SK-N-SH (cell line): Measurements from ENCODE around the gene GMNN. TPM values are rescaled to one million over a fixed set of nuclear protein-coding genes. Genes with fewer than 3 reads are reported as not detected.
"Not testable (repeated sequence)": the region's sequence is repeated elsewhere in the genome, so short reads cannot be mapped to it uniquely, and the experiment has no call there.

Experiments
- CTCF ChIA-PET: fragments of 300-600, 350-600 bp; formaldehyde crosslinking; extraction: SDS; loops from one replicate; lab custom pipeline; 2021; lab: Yijun Ruan, JAX
- POLR2A ChIA-PET: fragments of 350-600 bp; sonication (Branson Sonifier 250); formaldehyde crosslinking; extraction: SDS; loops from one replicate; lab custom pipeline; 2020; ENCODE audit warnings: antibody characterized with exemption, inconsistent platforms; lab: Yijun Ruan, JAX
- DNase-seq: peaks from one replicate; pipeline ENCODE4 v3.0.0; 2012
- H2AFZ ChIP-seq: fragments of 200-600 bp; sonication (generic); 2 replicates; pipeline ENCODE4 v1.8.1; 2016; ENCODE audit warnings: antibody characterized with exemption, mild to moderate bottlenecking, low read depth
- H3F3A ChIP-seq: fragments of 200-600 bp; sonication (generic); replicated peaks from 2 replicates; pipeline ENCODE3; 2016; ENCODE audit warnings: antibody characterized with exemption, mild to moderate bottlenecking; ENCODE audit not compliant: insufficient read depth
- H3K27ac ChIP-seq, 2 experiments: fragments of 200-500 bp in 1 of 2; fragments of 200-600 bp in 1 of 2; sonication (Bioruptor generic) in 1 of 2; sonication (generic), shearing (Covaris generic) in 1 of 2; 2 replicates each; pipeline versions ENCODE4 v1.5.1 to v1.6.1; 2014 to 2016; ENCODE audit warnings: low read depth in 2 of 2, inconsistent platforms in 1 of 2, low read length in 1 of 2, mild to moderate bottlenecking in 1 of 2, mixed read lengths in 1 of 2
- H3K27me3 ChIP-seq: fragments of 200-600 bp; sonication (generic), shearing (Covaris generic); 2 replicates; pipeline ENCODE4 v1.6.1; 2016; ENCODE audit warnings: mixed run types; ENCODE audit not compliant: insufficient read depth
- H3K36me3 ChIP-seq, 2 experiments: fragments of 200-500 bp in 1 of 2; fragments of 200-600 bp in 1 of 2; sonication (Bioruptor generic) in 1 of 2; sonication (generic) in 1 of 2; replicated peaks in 1 of 2; 2 replicates each; pipeline versions ENCODE3 to v1.5.1; 2014 to 2016; ENCODE audit warnings: low read length in 1 of 2, mild to moderate bottlenecking in 1 of 2; ENCODE audit not compliant: insufficient read depth in 2 of 2, control insufficient read depth in 1 of 2
- H3K4me1 ChIP-seq, 2 experiments: fragments of 200-500 bp in 1 of 2; fragments of 200-600 bp in 1 of 2; sonication (Bioruptor generic) in 1 of 2; sonication (generic), shearing (Covaris generic) in 1 of 2; 2 replicates each; pipeline versions ENCODE4 v1.5.1 to v1.6.1; 2014 to 2016; ENCODE audit warnings: low read depth in 1 of 2, low read length in 1 of 2, mixed run types in 1 of 2; ENCODE audit not compliant: insufficient read depth in 2 of 2, control insufficient read depth in 1 of 2
- H3K4me2 ChIP-seq: fragments of 200-600 bp; sonication (generic), shearing (Covaris generic); 2 replicates; pipeline ENCODE4 v1.6.1; 2017; ENCODE audit warnings: mixed run types
- H3K4me3 ChIP-seq, 2 experiments: fragments of 200-500 bp in 1 of 2; fragments of 200-600 bp in 1 of 2; sonication (Bioruptor generic) in 1 of 2; sonication (generic), shearing (Covaris generic) in 1 of 2; 2 replicates each; pipeline versions ENCODE4 v1.5.1 to v1.8.1; 2014 to 2016; ENCODE audit warnings: low read depth in 2 of 2, inconsistent platforms in 1 of 2, low read length in 1 of 2, mild to moderate bottlenecking in 1 of 2, mixed read lengths in 1 of 2, moderate library complexity in 1 of 2
- H3K79me2 ChIP-seq: fragments of 200-600 bp; sonication (generic); 2 replicates; pipeline ENCODE4 v1.8.1; 2017; ENCODE audit warnings: mild to moderate bottlenecking; ENCODE audit not compliant: insufficient read depth
- H3K9ac ChIP-seq: fragments of 200-600 bp; sonication (generic); 2 replicates; pipeline ENCODE4 v1.6.1; 2017; ENCODE audit warnings: mixed run types
- H3K9me2 ChIP-seq: fragments of 200-600 bp; sonication (generic); 2 replicates; pipeline ENCODE4 v1.6.1; 2017; ENCODE audit warnings: mixed run types
- H3K9me3 ChIP-seq: fragments of 200-600 bp; sonication (generic); 2 replicates; pipeline ENCODE4 v1.6.1; 2017; ENCODE audit warnings: mixed run types, mild to moderate bottlenecking, moderate library complexity
- H4K20me1 ChIP-seq: fragments of 200-600 bp; sonication (generic); 2 replicates; pipeline ENCODE4 v1.6.1; 2017; ENCODE audit warnings: mild to moderate bottlenecking, mixed run types; ENCODE audit not compliant: insufficient read depth
- ELF1 ChIP-seq: IDR thresholded peaks from 2 replicates; pipeline ENCODE4 v1.4.0; 2012
- EZH2phosphoT487 ChIP-seq: fragments of 200-600 bp; sonication (generic); IDR thresholded peaks from 2 replicates; pipeline ENCODE4 v1.6.1; 2017; ENCODE audit warnings: low read depth, mixed run types, mild to moderate bottlenecking, antibody characterized with exemption, moderate library complexity, borderline replicate concordance
- FOXJ3 ChIP-seq: sonication (generic); formaldehyde crosslinking; IDR thresholded peaks from 2 replicates; pipeline ENCODE4 v1.5.1; 2020; ENCODE audit warnings: mild to moderate bottlenecking, missing genetic modification reagents
- GATA2 ChIP-seq: sonication (generic); formaldehyde crosslinking; IDR thresholded peaks from 2 replicates; pipeline ENCODE4 v1.5.0; 2020; ENCODE audit warnings: mild to moderate bottlenecking, missing genetic modification reagents
- MAX ChIP-seq: IDR thresholded peaks from 2 replicates; pipeline ENCODE4 v1.4.0; 2012; ENCODE audit warnings: low read depth
- MXI1 ChIP-seq: IDR thresholded peaks from 2 replicates; pipeline ENCODE4 v1.6.1; 2012; ENCODE audit warnings: mild to moderate bottlenecking, low read depth, low read length, improper control_type of control experiment
- NFIC ChIP-seq: IDR thresholded peaks from 2 replicates; pipeline ENCODE4 v1.4.0; 2012; ENCODE audit warnings: borderline replicate concordance
- RAD21 ChIP-seq: IDR thresholded peaks from 2 replicates; pipeline ENCODE4 v1.6.1; 2012; ENCODE audit warnings: mild to moderate bottlenecking, low read length
- RFX5 ChIP-seq: IDR thresholded peaks from 2 replicates; pipeline ENCODE4 v1.6.1; 2012; ENCODE audit warnings: mild to moderate bottlenecking, improper control_type of control experiment, low read length
- SMC3 ChIP-seq: IDR thresholded peaks from 2 replicates; pipeline ENCODE4 v1.6.1; 2012; ENCODE audit warnings: low read depth, low read length, improper control_type of control experiment
- TAF1 ChIP-seq: IDR thresholded peaks from 2 replicates; pipeline ENCODE4 v1.6.1; 2012; ENCODE audit warnings: low read depth, mild to moderate bottlenecking, low read length, moderate library complexity, borderline replicate concordance
- TEAD4 ChIP-seq: IDR thresholded peaks from 2 replicates; pipeline ENCODE4 v1.4.0; 2012; ENCODE audit warnings: mild to moderate bottlenecking, borderline replicate concordance; ENCODE audit not compliant: insufficient read depth
- USF2 ChIP-seq: fragments of 150-350 bp; IDR thresholded peaks from 2 replicates; pipeline ENCODE4 v1.6.1; 2017; ENCODE audit warnings: antibody characterized with exemption, low read length, low read depth, borderline replicate concordance
- WGBS: methylation state at CpG from one replicate; pipeline ENCODE4 v1.1.6; 2017; ENCODE audit warnings: low lambda C conversion rate; 5-methylcytosine and 5-hydroxymethylcytosine counted together
- polyA plus RNA-seq, 3 experiments: library from polyadenylated mRNA; depleted of rRNA; stranded (reverse); fragments of >200 nt; gene quantifications; 2 replicates each; pipeline ENCODE4 v1.2.3, GENCODE V29; 2012
- TF ChIP-seq, protein P1 (sequence below): IDR thresholded peaks from 2 replicates; pipeline ENCODE4 v1.6.1; 2012; ENCODE audit warnings: mild to moderate bottlenecking, low read depth, low read length, moderate library complexity
- TF ChIP-seq, protein P2 (sequence below): fragments of 150-350 bp; IDR thresholded peaks from 2 replicates; pipeline ENCODE4 v1.6.1; 2016; ENCODE audit warnings: mild to moderate bottlenecking, low read depth, low read length

The GMNN gene
- polyA plus RNA-seq, 1 of the 3 experiments (the other 2 are of a cell fraction): 16.8 TPM

DNA sequence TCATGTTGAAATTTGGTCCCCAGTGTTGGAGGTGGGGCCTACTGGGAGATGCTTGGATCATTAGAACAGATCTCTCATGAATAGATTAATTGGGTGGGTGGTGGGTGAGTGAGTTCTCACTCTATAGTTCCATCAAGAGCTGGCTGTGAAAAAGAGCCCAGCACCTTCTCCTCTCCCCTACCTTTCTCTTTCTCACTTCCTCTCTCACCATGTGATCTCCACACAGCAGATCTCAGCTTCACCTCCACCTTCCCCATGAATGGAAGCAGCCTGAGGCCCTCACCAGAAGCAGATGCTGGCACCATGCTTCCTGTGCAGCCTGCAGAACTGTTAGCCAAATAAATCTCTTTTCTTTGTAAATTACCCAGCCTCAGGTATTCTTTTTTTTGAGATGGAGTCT, 12.9 kb upstream of the GMNN start:
- ChIA-PET CTCF (no interaction called here), POLR2A (no interaction called here)
- Histone ChIP-seq H3K79me2 (no peaks in the 10 kb centered on the region), H2AFZ (no peak overlapping the region), H3K9ac (no peak overlapping the region), H3F3A (no peaks in the 10 kb centered on the region), H3K4me2 (no peak overlapping the region), H3K4me1 (no peaks in the 10 kb centered on the region), H4K20me1 (no peaks in the 10 kb centered on the region), H3K9me2 (no peaks in the 10 kb centered on the region), H3K9me3 (no peaks in the 10 kb centered on the region), H3K36me3 (no peaks in the 10 kb centered on the region), H3K27ac (no peak overlapping the region), H3K27me3 (no peaks in the 10 kb centered on the region), H3K4me3 (no peak overlapping the region)
- DNase-seq: no peak
- no peak for TF ChIP-seq EZH2phosphoT487
- no peak for TF ChIP-seq ELF1
- TF ChIP-seq TAF1: no peak
- no peak for TF ChIP-seq NFIC
- TF ChIP-seq RFX5: no peak
- TF ChIP-seq USF2: no peak

DNA sequence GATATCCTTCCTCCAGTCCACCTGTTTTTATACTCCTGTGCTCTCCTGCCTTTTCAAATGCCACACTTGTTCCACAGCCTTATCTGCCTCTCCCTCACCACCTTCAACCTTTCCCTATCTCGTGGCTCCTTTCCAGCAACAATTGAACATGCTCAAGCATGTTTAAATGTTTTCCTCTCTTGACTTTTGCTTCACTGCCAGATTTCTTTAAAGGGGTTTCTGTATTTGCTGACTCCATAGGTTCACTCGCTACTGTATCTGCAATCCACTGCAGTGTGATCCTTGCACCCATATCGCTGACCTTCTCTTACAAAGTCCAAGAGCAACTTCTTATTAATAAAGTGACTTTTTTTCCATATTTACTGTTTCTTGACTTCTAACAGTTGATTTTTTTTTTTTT, 11.2 kb upstream of the GMNN start:
- no peak for DNase-seq
- Histone ChIP-seq H3K4me1 (no peaks in the 10 kb centered on the region), H3K27me3 (no peaks in the 10 kb centered on the region), H3K9me2 (no peaks in the 10 kb centered on the region), H3K79me2 (no peaks in the 10 kb centered on the region), H4K20me1 (no peaks in the 10 kb centered on the region), H3K36me3 (no peaks in the 10 kb centered on the region), H2AFZ (no peak overlapping the region; the same call in 1 of the 2 replicates), H3K4me3 (no peak overlapping the region), H3F3A (no peaks in the 10 kb centered on the region), H3K4me2 (no peak overlapping the region), H3K9ac (no peak overlapping the region), H3K9me3 (no peaks in the 10 kb centered on the region), H3K27ac (no peak overlapping the region)
- ChIA-PET POLR2A (no interaction called here), CTCF (no interaction called here)
- no peak for TF ChIP-seq TEAD4
- TF ChIP-seq GATA2: no peak
- no peak for TF ChIP-seq ELF1
- TF ChIP-seq RAD21: no peak
- no peak for TF ChIP-seq TAF1
- TF ChIP-seq SMC3: no peak
- TF ChIP-seq, protein P1, sequence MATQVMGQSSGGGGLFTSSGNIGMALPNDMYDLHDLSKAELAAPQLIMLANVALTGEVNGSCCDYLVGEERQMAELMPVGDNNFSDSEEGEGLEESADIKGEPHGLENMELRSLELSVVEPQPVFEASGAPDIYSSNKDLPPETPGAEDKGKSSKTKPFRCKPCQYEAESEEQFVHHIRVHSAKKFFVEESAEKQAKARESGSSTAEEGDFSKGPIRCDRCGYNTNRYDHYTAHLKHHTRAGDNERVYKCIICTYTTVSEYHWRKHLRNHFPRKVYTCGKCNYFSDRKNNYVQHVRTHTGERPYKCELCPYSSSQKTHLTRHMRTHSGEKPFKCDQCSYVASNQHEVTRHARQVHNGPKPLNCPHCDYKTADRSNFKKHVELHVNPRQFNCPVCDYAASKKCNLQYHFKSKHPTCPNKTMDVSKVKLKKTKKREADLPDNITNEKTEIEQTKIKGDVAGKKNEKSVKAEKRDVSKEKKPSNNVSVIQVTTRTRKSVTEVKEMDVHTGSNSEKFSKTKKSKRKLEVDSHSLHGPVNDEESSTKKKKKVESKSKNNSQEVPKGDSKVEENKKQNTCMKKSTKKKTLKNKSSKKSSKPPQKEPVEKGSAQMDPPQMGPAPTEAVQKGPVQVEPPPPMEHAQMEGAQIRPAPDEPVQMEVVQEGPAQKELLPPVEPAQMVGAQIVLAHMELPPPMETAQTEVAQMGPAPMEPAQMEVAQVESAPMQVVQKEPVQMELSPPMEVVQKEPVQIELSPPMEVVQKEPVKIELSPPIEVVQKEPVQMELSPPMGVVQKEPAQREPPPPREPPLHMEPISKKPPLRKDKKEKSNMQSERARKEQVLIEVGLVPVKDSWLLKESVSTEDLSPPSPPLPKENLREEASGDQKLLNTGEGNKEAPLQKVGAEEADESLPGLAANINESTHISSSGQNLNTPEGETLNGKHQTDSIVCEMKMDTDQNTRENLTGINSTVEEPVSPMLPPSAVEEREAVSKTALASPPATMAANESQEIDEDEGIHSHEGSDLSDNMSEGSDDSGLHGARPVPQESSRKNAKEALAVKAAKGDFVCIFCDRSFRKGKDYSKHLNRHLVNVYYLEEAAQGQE: no peak
- TF ChIP-seq, protein P2, sequence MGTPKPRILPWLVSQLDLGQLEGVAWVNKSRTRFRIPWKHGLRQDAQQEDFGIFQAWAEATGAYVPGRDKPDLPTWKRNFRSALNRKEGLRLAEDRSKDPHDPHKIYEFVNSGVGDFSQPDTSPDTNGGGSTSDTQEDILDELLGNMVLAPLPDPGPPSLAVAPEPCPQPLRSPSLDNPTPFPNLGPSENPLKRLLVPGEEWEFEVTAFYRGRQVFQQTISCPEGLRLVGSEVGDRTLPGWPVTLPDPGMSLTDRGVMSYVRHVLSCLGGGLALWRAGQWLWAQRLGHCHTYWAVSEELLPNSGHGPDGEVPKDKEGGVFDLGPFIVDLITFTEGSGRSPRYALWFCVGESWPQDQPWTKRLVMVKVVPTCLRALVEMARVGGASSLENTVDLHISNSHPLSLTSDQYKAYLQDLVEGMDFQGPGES: no peak
- TF ChIP-seq FOXJ3 (CRISPR knock-in tag): no peak
- no peak for TF ChIP-seq MXI1
- no peak for TF ChIP-seq MAX
- 78% methylated on average over 3 of the region's 3 CpGs for WGBS

GRCh38 chr6:24764833-24765828, 9.6 kb upstream of the GMNN start:
- H3K9me3 ChIP-seq: not testable (repeated sequence)
- WGBS: 91% methylated on average over 16 of the region's 20 CpGs

More at GRCh38 chr6:24764833-24765828, 9.6 kb upstream of the GMNN start:
- H3F3A ChIP-seq, CTCF ChIA-PET, H3K27ac ChIP-seq, H3K36me3 ChIP-seq, H3K4me2 ChIP-seq, H3K4me1 ChIP-seq, H2AFZ ChIP-seq, H3K9me2 ChIP-seq, POLR2A ChIA-PET, H3K79me2 ChIP-seq, H4K20me1 ChIP-seq, H3K9ac ChIP-seq, H3K27me3 ChIP-seq, H3K4me3 ChIP-seq, DNase-seq: not testable (repeated sequence)
